HG03469 (cell line): ENCODE results near the gene CCBE1.

ENCODE experiments used
- ATAC-seq: cut with Tn5 transposase; IDR thresholded peaks from one replicate; pipeline ENCODE4 v1.9.1; 2021; ENCODE audit warnings: mild to moderate bottlenecking, moderate library complexity, moderate number of reproducible peaks; ENCODE audit not compliant: unreplicated experiment

Gene CCBE1

GRCh38 chr18:59623456-59624368 is 73.5 kb downstream of the CCBE1 start:
- no peak for ATAC-seq

- ATAC-seq: no peak
Observed at GRCh38 chr18:59621027-59621426, 76.2 kb downstream of the CCBE1 start.

GRCh38 chr18:59620381-59620780 is 76.8 kb downstream of the CCBE1 start:
- no peak for ATAC-seq

GRCh38 chr18:59619816-59620215 is 77.4 kb downstream of the CCBE1 start:
- no peak for ATAC-seq

DNA sequence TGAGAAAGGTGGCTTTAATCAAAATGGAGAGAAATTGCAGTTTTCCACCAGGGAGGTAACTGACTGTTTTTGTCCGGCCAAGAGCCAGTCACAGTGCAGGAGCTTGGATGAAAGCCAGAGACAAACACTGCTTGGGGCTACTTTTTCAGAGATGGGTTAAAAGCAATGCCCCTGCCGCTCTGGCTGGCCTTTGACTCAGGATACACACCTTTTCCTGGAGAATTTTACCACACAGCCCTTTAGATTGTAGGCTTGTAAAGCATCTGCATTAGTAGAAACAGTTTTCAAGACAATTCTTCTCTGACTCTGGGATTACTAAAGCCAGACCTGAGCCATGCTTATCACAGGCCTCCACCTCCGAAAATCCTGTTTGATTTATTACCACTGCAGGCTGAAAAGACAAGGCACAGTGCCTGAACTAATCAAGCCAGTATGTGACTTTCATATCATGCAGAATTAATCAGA is 79.7 kb downstream of the CCBE1 start:
- ATAC-seq: no peak

DNA sequence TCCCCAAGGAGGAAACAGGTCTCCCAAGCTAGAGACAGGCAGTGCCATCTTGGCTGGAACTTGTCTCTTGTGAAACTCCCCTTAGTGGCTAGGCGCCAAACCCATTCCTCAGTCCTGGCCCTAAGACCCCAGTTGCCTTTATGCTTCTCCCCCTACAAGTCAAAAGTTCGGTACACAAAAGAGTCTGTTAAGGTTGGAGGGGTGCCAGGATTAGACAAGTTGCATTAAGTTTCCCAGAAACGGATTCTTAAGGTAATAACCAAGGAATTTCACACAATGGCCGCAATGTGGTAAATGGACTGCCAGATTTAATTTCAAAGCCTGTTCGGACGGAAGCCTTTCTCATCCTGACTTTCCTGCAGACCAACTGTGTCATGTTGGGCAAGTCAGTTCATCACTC is 80.7 kb downstream of the CCBE1 start:
- ATAC-seq: no peak

GRCh38 chr18:59613903-59614302 is 83.3 kb downstream of the CCBE1 start:
- ATAC-seq: no peak

GRCh38 chr18:59612381-59612780 is 84.8 kb downstream of the CCBE1 start:
- ATAC-seq: no peak

- no peak for ATAC-seq
Observed at GRCh38 chr18:59610546-59611140, 86.6 kb downstream of the CCBE1 start.

DNA sequence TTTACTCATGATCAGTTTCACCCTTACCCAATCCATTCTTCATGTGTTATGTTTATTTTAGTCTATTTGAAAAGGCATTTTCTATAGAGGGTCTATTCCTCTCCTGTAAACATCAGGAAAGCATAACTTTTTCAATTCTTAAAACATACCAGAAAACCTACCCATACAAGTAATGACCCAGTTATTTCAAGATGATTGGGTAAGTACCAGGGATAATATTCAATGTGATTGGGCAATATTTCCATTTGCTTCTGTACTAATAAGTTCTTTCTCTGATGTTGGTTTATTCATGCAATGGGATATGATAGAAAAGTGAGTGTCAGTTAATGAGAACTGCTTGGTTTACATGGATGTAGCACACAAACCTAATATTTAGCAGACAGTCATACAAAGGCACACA is 87.6 kb downstream of the CCBE1 start:
- ATAC-seq: no peak

DNA sequence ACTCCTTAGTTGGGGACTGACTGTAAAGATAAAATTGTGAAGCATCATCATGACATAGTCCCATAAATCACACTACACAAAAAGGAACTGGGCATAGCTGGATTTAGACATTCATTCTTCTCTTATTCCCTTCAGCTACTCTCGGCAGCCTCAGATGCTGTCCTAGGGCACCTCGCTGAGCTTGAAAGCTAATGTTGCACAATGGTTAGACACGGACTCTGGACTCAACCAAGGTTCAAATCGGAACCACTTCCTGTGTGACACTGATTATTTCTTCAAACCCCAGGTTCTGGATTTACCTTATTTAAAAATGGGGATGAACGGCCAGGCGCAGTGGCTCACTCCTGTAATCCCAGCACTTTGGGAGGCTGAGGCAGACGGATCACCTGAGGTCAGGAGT is 89.8 kb downstream of the CCBE1 start:
- no peak for ATAC-seq

- no peak for ATAC-seq
Observed at GRCh38 chr18:59607078-59607379, 90.2 kb downstream of the CCBE1 start.

- ATAC-seq: no peak
Observed at GRCh38 chr18:59606193-59607077, 90.8 kb downstream of the CCBE1 start.

DNA sequence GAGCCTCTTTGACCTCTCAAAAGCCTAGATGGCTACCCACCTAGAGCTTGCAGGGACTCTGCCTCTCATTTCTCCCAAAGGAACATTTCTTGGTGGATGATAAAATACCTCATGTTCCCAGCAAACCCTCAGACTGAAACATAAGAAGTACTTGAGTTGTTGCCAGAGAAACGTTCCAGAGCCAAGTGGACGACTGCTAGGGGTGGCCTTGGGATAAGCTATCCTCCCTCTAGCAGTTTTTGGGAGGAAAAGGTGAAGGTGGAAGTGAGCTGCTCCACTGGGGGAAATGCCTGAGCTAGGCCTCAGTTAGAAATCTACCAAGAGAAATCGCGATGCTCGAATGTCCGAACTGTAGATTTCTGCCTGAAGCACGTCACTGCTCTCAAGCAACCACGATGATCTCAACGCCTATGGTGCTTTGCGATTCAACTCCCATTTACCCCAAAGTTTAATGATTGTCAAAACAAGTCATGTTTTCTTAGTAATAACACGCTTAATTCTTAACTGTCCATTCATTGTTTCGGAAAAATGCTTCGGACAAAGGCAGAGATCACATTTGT is 91.5 kb downstream of the CCBE1 start:
- no peak for ATAC-seq

GRCh38 chr18:59604877-59605276 is 92.3 kb downstream of the CCBE1 start:
- no peak for ATAC-seq

- ATAC-seq: no peak
Observed at GRCh38 chr18:59597049-59597448, 100.2 kb downstream of the CCBE1 start.

DNA sequence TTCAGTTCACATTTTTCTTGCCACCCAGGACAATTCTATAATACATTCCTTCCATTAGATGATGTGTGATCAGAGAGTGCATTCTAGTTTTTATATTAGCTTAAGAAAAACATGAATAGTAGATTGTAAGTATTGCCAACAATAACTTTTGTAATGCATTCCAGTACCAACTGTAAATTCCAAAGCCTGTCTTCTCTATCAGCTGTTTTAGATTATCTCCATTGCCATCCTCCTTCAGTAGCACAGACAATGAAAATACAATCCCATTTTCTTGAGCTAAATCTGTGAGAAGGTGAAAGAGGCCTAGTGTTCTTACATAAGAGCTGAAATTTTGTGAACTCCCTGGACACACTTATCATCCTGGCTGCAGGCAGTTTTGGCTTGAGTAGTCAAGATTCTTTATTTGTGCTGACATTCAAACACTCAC is 103.9 kb downstream of the CCBE1 start:
- ATAC-seq: no peak

DNA sequence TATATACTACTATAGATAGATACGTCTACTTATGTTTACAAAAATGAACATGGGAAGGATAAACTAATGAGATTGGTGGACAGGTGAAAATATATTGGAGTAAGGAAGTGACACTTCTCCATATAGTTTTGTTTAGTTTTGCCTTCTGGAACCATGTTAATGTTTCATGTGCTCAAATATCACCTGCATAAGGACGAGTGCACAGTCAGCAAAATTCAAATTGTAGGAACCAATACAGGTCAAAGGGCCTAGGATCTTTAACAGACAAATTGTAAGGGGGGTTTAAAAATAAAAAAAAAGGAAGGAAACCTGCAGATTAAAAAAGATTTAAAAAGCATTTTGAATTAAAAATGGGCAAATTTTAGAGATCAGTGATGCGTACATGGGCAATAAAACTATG is 104.6 kb downstream of the CCBE1 start:
- ATAC-seq: no peak

- ATAC-seq: no peak
Observed at GRCh38 chr18:59582395-59582794, 114.8 kb downstream of the CCBE1 start.

- no peak for ATAC-seq
Observed at GRCh38 chr18:59579509-59579908, 117.7 kb downstream of the CCBE1 start.

GRCh38 chr18:59577386-59577655 is 119.9 kb downstream of the CCBE1 start:
- ATAC-seq: no peak
